DMS153 treated with DMSO at 0.1 percent for 48 hours (cell line): ENCODE results near the gene FAM124B.

Source experiments
- DNase-seq: peaks from one replicate; lab custom pipeline; 2025; ENCODE audit not compliant: unreplicated experiment; lab: John Stamatoyannopoulos, UW

The FAM124B gene

GRCh38 chr2:224343226-224343625, 58.7 kb downstream of the FAM124B start:
- DNase-seq, result no peak

GRCh38 chr2:224335991-224336390, 65.9 kb downstream of the FAM124B start:
- DNase-seq, result no peak

- DNase-seq, result no peak
Measured at GRCh38 chr2:224334726-224335125, 67.2 kb downstream of the FAM124B start.

DNA sequence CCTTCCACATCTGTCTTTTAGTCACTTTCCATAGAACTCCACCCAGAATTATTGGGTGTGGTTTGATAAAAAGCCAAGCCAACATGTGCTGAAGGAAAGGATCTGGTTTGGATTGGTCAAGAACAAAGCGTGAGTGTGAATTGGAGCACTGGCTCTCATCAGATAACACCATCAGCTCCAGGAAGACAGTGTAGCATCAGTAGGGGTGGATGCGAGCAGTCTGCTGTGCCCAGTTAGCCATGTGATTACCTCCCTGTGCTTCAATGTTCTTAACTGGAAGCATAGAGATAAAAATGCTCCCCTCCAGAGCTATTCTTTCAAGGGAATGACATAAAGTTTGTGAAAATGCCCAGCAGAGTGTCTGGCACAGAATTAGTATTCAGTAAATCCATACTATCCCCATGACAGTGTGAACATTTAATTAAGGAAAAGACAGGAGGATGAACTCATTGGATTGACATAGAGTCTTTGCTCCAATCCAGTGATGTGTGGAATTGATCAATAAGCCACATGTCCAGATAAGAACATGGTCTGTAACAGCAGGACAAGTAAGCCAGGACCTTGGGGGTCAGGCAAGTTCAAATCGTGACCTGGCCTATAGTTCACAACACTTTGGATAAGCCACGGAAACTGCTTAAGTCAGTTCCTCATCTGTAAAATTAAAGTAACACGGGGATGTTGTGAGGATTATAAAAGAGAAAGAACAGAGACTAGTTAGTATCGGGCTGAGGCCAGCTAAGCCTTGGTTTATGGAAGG, 68.0 kb downstream of the FAM124B start:
- no peak for DNase-seq

GRCh38 chr2:224331698-224332097, 70.2 kb downstream of the FAM124B start:
- DNase-seq, result no peak

GRCh38 chr2:224328798-224329197, 73.1 kb downstream of the FAM124B start:
- DNase-seq, result no peak
